Sigmoid colon (tissue), 7 donors: ENCODE measurements around the gene NOC3L. TPM values are rescaled to one million over a fixed set of nuclear protein-coding genes. Genes with fewer than 3 reads are reported as not detected.

Experiments
- DNase-seq: peaks from one replicate; pipeline ENCODE4 v3.0.0-alpha.2; 2019
- H3K27ac ChIP-seq, 4 donors: fragments of 200-600 bp; sonication (generic); one replicate each; pipeline ENCODE4 v1.5.1; 2016 to 2019; ENCODE audit warnings: mild to moderate bottlenecking in 1 of 4
- H3K27me3 ChIP-seq, 3 donors: fragments of 200-600 bp; sonication (generic); one replicate each; pipeline ENCODE4 v1.5.1; 2019; ENCODE audit warnings: mild to moderate bottlenecking in 1 of 3
- H3K36me3 ChIP-seq, 4 donors: fragments of 200-600 bp; sonication (generic); one replicate each; pipeline ENCODE4 v1.5.1; 2016 to 2019
- H3K4me1 ChIP-seq, 4 donors: fragments of 200-600 bp; sonication (generic); one replicate each; pipeline ENCODE4 v1.5.1; 2017 to 2019
- H3K4me3 ChIP-seq, 4 donors: fragments of 200-600 bp; sonication (generic); one replicate each; pipeline ENCODE4 v1.5.1; 2017 to 2019; ENCODE audit warnings: mild to moderate bottlenecking in 2 of 4, moderate library complexity in 1 of 4
- H3K9me3 ChIP-seq, 4 donors: fragments of 200-600 bp in 3 of 4; sonication (generic) in 3 of 4; one replicate each; pipeline versions ENCODE4 v1.5.1 to v1.6.1; 2013 to 2019
- EP300 ChIP-seq, 4 donors: sonication (generic); formaldehyde crosslinking; IDR thresholded peaks; one replicate each; pipeline ENCODE4 v1.6.1; 2017; ENCODE audit warnings: antibody characterized with exemption in 4 of 4
- POLR2A ChIP-seq, 2 donors: fragments of 450-650 bp; IDR thresholded peaks; one replicate each; pipeline ENCODE4 v1.6.1; 2016; ENCODE audit warnings: antibody characterized with exemption in 2 of 2, mild to moderate bottlenecking in 2 of 2, moderate library complexity in 2 of 2
- POLR2AphosphoS5 ChIP-seq, 4 donors: sonication (generic); formaldehyde crosslinking; IDR thresholded peaks; one replicate each; pipeline ENCODE4 v1.6.1; 2017; ENCODE audit warnings: antibody characterized with exemption in 4 of 4
- WGBS, 2 donors: extraction: QIAGEN DNeasy Blood & Tissue Kit; methylation state at CpG; one replicate each; pipeline ENCODE4 v1.1.7; 2013; 5-methylcytosine and 5-hydroxymethylcytosine counted together
- intact Hi-C: fragments of 100-400 bp; cut with DNase I; formaldehyde crosslinking; loops from one replicate; pipeline ENCODE4 v1.15.1; 2023
- polyA plus RNA-seq, 3 donors: library from polyadenylated mRNA; stranded (reverse); fragments of 200-250 nt; gene quantifications; one replicate each; pipeline ENCODE4 v1.2.3, GENCODE V29; 2013
- total RNA-seq, 4 donors: library from RNA; depleted of rRNA; stranded (reverse); fragments of >200 nt; gene quantifications; one replicate each; pipeline ENCODE4 v1.1.0, GENCODE V29; 2016
- TF ChIP-seq, protein P1 (sequence below), 4 experiments: fragments of 450-650 bp in 3 of 4; fragments of 200-600 bp in 1 of 4; IDR thresholded peaks; one replicate each; pipeline ENCODE4 v1.5.1; 2016 to 2019; ENCODE audit warnings: antibody characterized with exemption in 4 of 4, mild to moderate bottlenecking in 3 of 4, moderate library complexity in 2 of 4
- donor health status: healthy with polysubstance abuse.
- donor health status: Bipolar disorder and iron deficiency.
- donor health status: healthy.

The NOC3L gene
- total and polyA plus RNA-seq, 7 donors, result 1.8 to 17.8 (median 14.1) TPM

DNA sequence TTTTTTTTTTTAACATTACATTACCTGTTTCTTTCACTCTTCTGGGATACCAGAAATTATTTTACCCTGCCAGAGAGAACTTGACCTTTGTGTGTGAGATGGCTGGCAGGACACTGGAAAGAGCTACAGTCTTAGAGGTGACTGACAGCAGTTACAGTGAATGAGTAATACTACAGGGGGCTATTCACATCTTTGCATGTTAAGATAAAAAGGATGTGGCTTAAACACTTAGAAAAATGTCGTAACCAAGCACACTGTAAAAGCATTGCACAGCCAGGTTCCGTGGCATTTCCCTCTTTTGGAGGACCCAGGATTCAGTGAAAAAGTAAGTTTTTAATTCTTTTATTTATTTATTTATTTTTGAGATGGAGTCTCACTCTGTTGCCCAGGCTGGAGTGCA is 20.8 kb upstream of the NOC3L start:
- intact Hi-C loops, result no loop called here
- no peaks in the 10 kb centered on the region for H3K4me1 ChIP-seq
- no peak for DNase-seq
- H3K27ac ChIP-seq, result no peak overlapping the region
- H3K9me3 ChIP-seq, result no peaks in the 10 kb centered on the region
- TF ChIP-seq POLR2AphosphoS5 (IDR thresholded peaks at IDR 0.05), result no peak
- no peak for TF ChIP-seq POLR2A (IDR thresholded peaks at IDR 0.05)
- no peak for TF ChIP-seq EP300 (IDR thresholded peaks at IDR 0.05)
- TF ChIP-seq, protein P1, sequence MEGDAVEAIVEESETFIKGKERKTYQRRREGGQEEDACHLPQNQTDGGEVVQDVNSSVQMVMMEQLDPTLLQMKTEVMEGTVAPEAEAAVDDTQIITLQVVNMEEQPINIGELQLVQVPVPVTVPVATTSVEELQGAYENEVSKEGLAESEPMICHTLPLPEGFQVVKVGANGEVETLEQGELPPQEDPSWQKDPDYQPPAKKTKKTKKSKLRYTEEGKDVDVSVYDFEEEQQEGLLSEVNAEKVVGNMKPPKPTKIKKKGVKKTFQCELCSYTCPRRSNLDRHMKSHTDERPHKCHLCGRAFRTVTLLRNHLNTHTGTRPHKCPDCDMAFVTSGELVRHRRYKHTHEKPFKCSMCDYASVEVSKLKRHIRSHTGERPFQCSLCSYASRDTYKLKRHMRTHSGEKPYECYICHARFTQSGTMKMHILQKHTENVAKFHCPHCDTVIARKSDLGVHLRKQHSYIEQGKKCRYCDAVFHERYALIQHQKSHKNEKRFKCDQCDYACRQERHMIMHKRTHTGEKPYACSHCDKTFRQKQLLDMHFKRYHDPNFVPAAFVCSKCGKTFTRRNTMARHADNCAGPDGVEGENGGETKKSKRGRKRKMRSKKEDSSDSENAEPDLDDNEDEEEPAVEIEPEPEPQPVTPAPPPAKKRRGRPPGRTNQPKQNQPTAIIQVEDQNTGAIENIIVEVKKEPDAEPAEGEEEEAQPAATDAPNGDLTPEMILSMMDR (IDR thresholded peaks at IDR 0.05), result no peak
- no peaks in the 10 kb centered on the region for H3K36me3 ChIP-seq
- WGBS, 2 donors, result 81 to 87% methylated on average over 2 of the region's 2 CpGs
- no peaks in the 10 kb centered on the region for H3K27me3 ChIP-seq
- H3K4me3 ChIP-seq, result no peak overlapping the region

DNA sequence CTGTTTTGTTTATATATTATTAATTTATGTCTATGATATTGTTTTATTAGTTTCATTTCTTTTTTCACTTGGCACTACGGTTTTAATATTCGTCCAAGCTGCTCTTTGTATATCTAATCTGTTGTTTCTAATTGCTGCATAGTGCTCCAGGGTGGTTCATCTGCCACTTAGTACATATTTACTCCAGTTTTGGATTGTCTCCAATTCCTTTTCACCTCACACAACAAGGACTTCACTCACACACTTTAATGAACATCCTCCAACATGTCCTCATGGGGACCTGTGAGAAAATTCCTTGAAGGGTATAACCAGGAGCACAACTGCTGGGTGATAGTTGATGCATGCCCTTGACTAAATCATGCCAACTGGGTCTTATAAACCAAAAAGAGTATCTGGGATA is 14.1 kb upstream of the NOC3L start:
- H3K9me3 ChIP-seq, result no peaks in the 10 kb centered on the region
- H3K27me3 ChIP-seq, result no peaks in the 10 kb centered on the region
- TF ChIP-seq EP300 (IDR thresholded peaks at IDR 0.05), result no peak
- no peak for TF ChIP-seq POLR2AphosphoS5 (IDR thresholded peaks at IDR 0.05)
- no peak for TF ChIP-seq POLR2A (IDR thresholded peaks at IDR 0.05)
- TF ChIP-seq, protein P1 (IDR thresholded peaks at IDR 0.05), result no peak
- H3K4me3 ChIP-seq, result no peak overlapping the region
- intact Hi-C loops, result no loop called here
- no peak for DNase-seq
- no peak overlapping the region for H3K27ac ChIP-seq
- H3K4me1 ChIP-seq, result no peaks in the 10 kb centered on the region
- H3K36me3 ChIP-seq, result no peaks in the 10 kb centered on the region
- WGBS, 2 donors, result 51 to 76% methylated on average over 2 of the region's 2 CpGs

DNA sequence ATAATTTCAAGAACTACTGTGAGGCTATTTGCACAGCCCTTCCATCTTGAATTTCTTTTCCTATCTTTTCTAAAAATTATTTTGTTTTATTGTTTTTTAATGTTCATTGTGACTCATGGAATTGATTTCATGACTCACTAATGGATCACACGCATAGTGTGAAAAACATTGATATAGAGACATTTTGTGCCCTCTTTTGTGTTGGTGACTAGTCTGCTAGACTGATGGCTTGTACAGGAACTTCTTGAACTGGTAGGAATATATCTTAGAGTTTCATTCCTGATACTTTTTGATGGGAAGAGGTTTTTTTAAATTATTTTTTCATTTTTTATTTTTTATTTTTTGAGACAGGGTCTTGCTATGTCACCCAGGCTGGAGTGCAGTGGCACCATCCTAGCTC is 12.6 kb upstream of the NOC3L start:
- no peak for TF ChIP-seq POLR2AphosphoS5 (IDR thresholded peaks at IDR 0.05)
- TF ChIP-seq POLR2A (IDR thresholded peaks at IDR 0.05), result no peak
- TF ChIP-seq, protein P1 (IDR thresholded peaks at IDR 0.05), result no peak
- TF ChIP-seq EP300 (IDR thresholded peaks at IDR 0.05), result no peak
- intact Hi-C loops, result no loop called here
- 94 to 95% methylated on average over 1 of the region's 1 CpG for WGBS, 2 donors
- H3K36me3 ChIP-seq, result no peaks in the 10 kb centered on the region
- no peaks in the 10 kb centered on the region for H3K9me3 ChIP-seq
- H3K4me3 ChIP-seq, result no peak overlapping the region
- H3K4me1 ChIP-seq, result no peaks in the 10 kb centered on the region
- H3K27ac ChIP-seq, result no peak overlapping the region
- no peak for DNase-seq
- H3K27me3 ChIP-seq, result no peaks in the 10 kb centered on the region

DNA sequence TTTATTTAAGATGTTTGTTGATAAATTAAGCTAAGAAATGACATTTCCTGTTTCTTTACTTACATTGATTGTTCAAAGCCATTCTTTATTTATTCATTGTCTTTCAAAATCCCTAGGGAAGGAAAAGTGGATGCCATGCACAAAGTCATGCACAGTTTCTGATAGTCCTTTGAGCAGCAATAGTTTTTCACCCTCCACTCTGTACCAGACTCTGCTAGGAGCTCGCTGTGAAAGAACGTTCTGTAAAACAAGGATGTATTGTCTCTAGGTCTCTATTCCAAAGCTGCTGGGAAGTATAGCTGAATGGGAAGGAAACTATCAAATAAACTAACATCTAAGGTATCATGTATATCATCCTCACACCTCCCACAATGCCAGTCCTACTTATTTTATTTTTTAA is 7.8 kb upstream of the NOC3L start:
- 78 to 86% methylated on average over 2 of the region's 2 CpGs for WGBS, 2 donors
- no peaks in the 10 kb centered on the region for H3K9me3 ChIP-seq
- intact Hi-C loops, result no loop called here
- no peak for DNase-seq
- no peaks in the 10 kb centered on the region for H3K4me1 ChIP-seq
- no peak overlapping the region for H3K27ac ChIP-seq
- H3K36me3 ChIP-seq, result no peaks in the 10 kb centered on the region
- H3K4me3 ChIP-seq, result no peak overlapping the region
- TF ChIP-seq POLR2AphosphoS5 (IDR thresholded peaks at IDR 0.05), result no peak
- TF ChIP-seq POLR2A (IDR thresholded peaks at IDR 0.05), result no peak
- TF ChIP-seq, protein P1 (IDR thresholded peaks at IDR 0.05), result no peak
- TF ChIP-seq EP300 (IDR thresholded peaks at IDR 0.05), result no peak
- no peaks in the 10 kb centered on the region for H3K27me3 ChIP-seq

DNA sequence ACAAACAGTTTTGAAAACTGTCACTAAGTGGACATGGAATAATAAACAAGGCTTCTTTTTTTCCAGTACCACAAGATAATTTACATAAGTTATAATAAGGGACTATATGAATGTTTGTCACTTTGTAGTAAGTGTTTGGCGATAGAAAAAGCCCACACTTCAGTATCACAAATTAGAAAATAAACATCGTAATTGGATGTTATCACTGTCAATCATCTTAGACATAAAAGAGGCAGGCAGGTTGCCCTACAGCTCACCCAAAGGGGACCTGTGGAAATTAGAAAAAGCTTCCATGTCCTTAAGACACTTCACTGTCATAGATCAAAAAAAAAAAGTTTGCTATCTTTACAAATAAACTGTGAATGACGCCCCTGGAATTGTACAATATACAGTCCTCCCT is 3.6 kb upstream of the NOC3L start:
- 84 to 86% methylated on average over 3 of the region's 3 CpGs for WGBS, 2 donors

More for the DNA sequence above, 3.6 kb upstream of the NOC3L start:
- H3K9me3 ChIP-seq, result no peaks in the 10 kb centered on the region
- DNase-seq, result no peak
- H3K4me3 ChIP-seq, result no peak overlapping the region
- H3K27me3 ChIP-seq, result no peaks in the 10 kb centered on the region
- no peaks in the 10 kb centered on the region for H3K36me3 ChIP-seq
- intact Hi-C loops, result loop anchor here (10.0 kb wide), 1 partner anchor 662 kb away; the partner anchor contains the start of gene FRA10AC1
- TF ChIP-seq POLR2AphosphoS5 (IDR thresholded peaks at IDR 0.05) (no peak), EP300 (IDR thresholded peaks at IDR 0.05) (no peak), POLR2A (IDR thresholded peaks at IDR 0.05) (no peak)
- TF ChIP-seq, protein P1 (IDR thresholded peaks at IDR 0.05), result no peak
- no peak overlapping the region for H3K27ac ChIP-seq
- H3K4me1 ChIP-seq, result peaks cover 0 to 15% (median 8%) of the 10 kb centered on the region in 4 donors
